Anterior cingulate cortex (tissue), 58 donors: Measurements from ENCODE around the gene FKTN.
"Not testable (repeated sequence)": the region's sequence is repeated elsewhere in the genome, so short reads cannot be mapped to it uniquely, and the experiment has no call there.

Source experiments
- DNase-seq, 58 donors: peaks; one replicate each; lab custom pipeline; 2025; lab: John Stamatoyannopoulos, UW

FKTN gene

GRCh38 chr9:105557804-105558610, at the start of gene FKTN:
TSS of gene FKTN (plus strand) at chr9:105558131. CDS start at chr9:105575033, 16,902 bp downstream.
- DNase-seq: peak; percentile 39 to 90 (median 78)

- no peak for DNase-seq
Observed at GRCh38 chr9:105508530-105508929, 49.4 kb upstream of the FKTN start.

GRCh38 chr9:105510024-105510423, 47.9 kb upstream of the FKTN start:
- no peak for DNase-seq

GRCh38 chr9:105511446-105511845, 46.5 kb upstream of the FKTN start:
- no peak for DNase-seq

GRCh38 chr9:105515811-105516413, 42.0 kb upstream of the FKTN start:
- DNase-seq: no peak

GRCh38 chr9:105519710-105520369, 38.1 kb upstream of the FKTN start:
- peak in 1 of 58 donors; percentile 0 for DNase-seq

- DNase-seq: not testable (repeated sequence)
Observed at GRCh38 chr9:105520992-105521391, 36.9 kb upstream of the FKTN start.

- DNase-seq: not testable (repeated sequence)
Observed at GRCh38 chr9:105522618-105523385, 35.1 kb upstream of the FKTN start.

- DNase-seq: no peak
Observed at GRCh38 chr9:105531530-105531929, 26.4 kb upstream of the FKTN start.

- DNase-seq: no peak
Observed at GRCh38 chr9:105535920-105536668, 21.8 kb upstream of the FKTN start.

GRCh38 chr9:105539452-105539851, 18.5 kb upstream of the FKTN start:
- no peak for DNase-seq

- DNase-seq: no peak
Observed at GRCh38 chr9:105541838-105542237, 16.1 kb upstream of the FKTN start.

- DNase-seq: peak in 1 of 58 donors; percentile 0
Observed at GRCh38 chr9:105554042-105554441, 3.9 kb upstream of the FKTN start.

GRCh38 chr9:105572455-105572854, 14.5 kb downstream of the FKTN start:
- DNase-seq: no peak

- DNase-seq: not testable (repeated sequence)
Observed at GRCh38 chr9:105579952-105580351, 22.0 kb downstream of the FKTN start.

GRCh38 chr9:105581550-105581949, 23.6 kb downstream of the FKTN start:
- DNase-seq: not testable (repeated sequence)

- no peak for DNase-seq
Observed at GRCh38 chr9:105593145-105593544, 35.2 kb downstream of the FKTN start.

GRCh38 chr9:105608721-105609598, 51.0 kb downstream of the FKTN start:
- DNase-seq: peak in 2 of 58 donors; percentile 11 to 41

GRCh38 chr9:105621001-105621400, 63.1 kb downstream of the FKTN start:
- peak in 1 of 58 donors; percentile 15 for DNase-seq
